K562 (cell line): ENCODE data around the gene NUP210. TPM values are rescaled to one million over a fixed set of nuclear protein-coding genes. Genes with fewer than 3 reads are reported as not detected.
A peak's percentile ranks its signal among the peaks of the same experiment; 100 is the strongest.

Experiments used
- ARID3A ChIP-seq: IDR thresholded peaks from 2 replicates; pipeline ENCODE4 v1.6.1; 2012; ENCODE audit warnings: low read depth, low read length, improper control_type of control experiment, borderline replicate concordance
- BCOR ChIP-seq: fragments of 450-650 bp; IDR thresholded peaks from 2 replicates; pipeline ENCODE4 v1.6.1; 2016
- BMI1 ChIP-seq: fragments of 150-350 bp; IDR thresholded peaks from 2 replicates; pipeline ENCODE4 v1.6.1; 2014; ENCODE audit warnings: low read length
- EP300 ChIP-seq: IDR thresholded peaks from 2 replicates; pipeline ENCODE4 v1.6.1; 2012; ENCODE audit warnings: low read length, improper control_type of control experiment
- EZH2 ChIP-seq: IDR thresholded peaks from 2 replicates; pipeline ENCODE4 v1.6.1; 2012; ENCODE audit warnings: low read depth, mild to moderate bottlenecking, inconsistent platforms, low read length, borderline replicate concordance
- HSF4 ChIP-seq: fragments of 250-450 bp; sonication (Bioruptor Pico); IDR thresholded peaks from 2 replicates; pipeline ENCODE4 v2.1.2; 2022; ENCODE audit warnings: mild to moderate bottlenecking, moderate library complexity, borderline replicate concordance
- IRF1 ChIP-seq: sonication (generic); formaldehyde crosslinking; IDR thresholded peaks from 2 replicates; pipeline ENCODE4 v1.8.0; 2022; ENCODE audit warnings: missing genetic modification reagents, mild to moderate bottlenecking, borderline replicate concordance
- L3MBTL2 ChIP-seq: fragments of 450-650 bp; IDR thresholded peaks from 2 replicates; pipeline ENCODE4 v1.6.1; 2016; ENCODE audit warnings: mild to moderate bottlenecking, moderate library complexity
- MEF2D ChIP-seq: conservative IDR thresholded peaks from 2 replicates; pipeline ENCODE4 v1.6.1; 2016; ENCODE audit warnings: low read depth, missing genetic modification characterization, missing compliant biosample characterization
- TAF1 ChIP-seq: IDR thresholded peaks from 2 replicates; pipeline ENCODE4 v1.6.1; 2011; ENCODE audit warnings: mild to moderate bottlenecking, low read length, moderate library complexity; ENCODE audit not compliant: insufficient read depth, control insufficient read depth, severe bottlenecking; ENCODE audit errors: extremely low read depth
- TAL1 ChIP-seq: fragments of 450-650 bp; IDR thresholded peaks from 2 replicates; pipeline ENCODE4 v1.6.1; 2016; ENCODE audit warnings: mild to moderate bottlenecking
- ZBTB7A ChIP-seq: IDR thresholded peaks from 2 replicates; pipeline ENCODE4 v1.6.1; 2011; ENCODE audit warnings: low read depth, mild to moderate bottlenecking, low read length, moderate library complexity, borderline replicate concordance; ENCODE audit not compliant: control insufficient read depth
- ZFPM2 ChIP-seq: fragments of 250-450 bp; sonication (Bioruptor Pico); IDR thresholded peaks from 2 replicates; pipeline ENCODE4 v1.5.1; 2022; ENCODE audit warnings: mild to moderate bottlenecking
- ZNF561 ChIP-seq: fragments of 450-650 bp; formaldehyde crosslinking; conservative IDR thresholded peaks from 2 replicates; pipeline ENCODE4 v1.4.0; 2020; ENCODE audit warnings: mild to moderate bottlenecking, moderate library complexity
- ZNF592 ChIP-seq: fragments of 450-650 bp; IDR thresholded peaks from 2 replicates; pipeline ENCODE4 v1.6.1; 2017; ENCODE audit warnings: antibody characterized with exemption, mild to moderate bottlenecking
- polyA plus RNA-seq, 8 experiments: library from polyadenylated mRNA; depleted of rRNA in 4 of 8; stranded (reverse) in 5 of 8; unstranded in 3 of 8; fragments of >200 nt; fragmentation: Nextera tagmentation in 2 of 8; fragmentation: Illumina TruSeq in 1 of 8; extraction: Ambion mirVana in 2 of 8; extraction: Trizol in 1 of 8; gene quantifications; 2 replicates each; pipeline versions ENCODE4 v1.2.1 to v1.2.3, GENCODE V29; 2011 to 2014; ENCODE audit warnings: inconsistent platforms in 1 of 8, missing spikeins in 1 of 8
- total RNA-seq, 7 experiments: library from RNA; depleted of rRNA in 6 of 7; stranded (reverse); fragments of >200 nt in 6 of 7; fragmentation: Illumina TruSeq in 2 of 7; extraction: Trizol in 2 of 7; gene quantifications; 2 replicates each; pipeline versions ENCODE4 v1.2.1 to v1.2.3, GENCODE V29; 2011 to 2021; ENCODE audit warnings: low replicate concordance in 1 of 7
- TF ChIP-seq, protein P1 (sequence below): fragments of 250-450 bp; sonication (Bioruptor Pico); IDR thresholded peaks from 2 replicates; pipeline ENCODE4 v1.8.0; 2021; ENCODE audit warnings: mild to moderate bottlenecking, moderate library complexity
- TF ChIP-seq, protein P2 (sequence below): fragments of 450-650 bp; IDR thresholded peaks from 2 replicates; pipeline ENCODE4 v1.6.1; 2016; ENCODE audit warnings: missing biosample characterization, missing genetic modification characterization

NUP210 gene
- total and polyA plus RNA-seq, 9 of the 15 experiments (the other 6 are each of a cell fraction or from before 2014, with no cell fraction given) = 1.2 to 138 (median 44.0) TPM

DNA sequence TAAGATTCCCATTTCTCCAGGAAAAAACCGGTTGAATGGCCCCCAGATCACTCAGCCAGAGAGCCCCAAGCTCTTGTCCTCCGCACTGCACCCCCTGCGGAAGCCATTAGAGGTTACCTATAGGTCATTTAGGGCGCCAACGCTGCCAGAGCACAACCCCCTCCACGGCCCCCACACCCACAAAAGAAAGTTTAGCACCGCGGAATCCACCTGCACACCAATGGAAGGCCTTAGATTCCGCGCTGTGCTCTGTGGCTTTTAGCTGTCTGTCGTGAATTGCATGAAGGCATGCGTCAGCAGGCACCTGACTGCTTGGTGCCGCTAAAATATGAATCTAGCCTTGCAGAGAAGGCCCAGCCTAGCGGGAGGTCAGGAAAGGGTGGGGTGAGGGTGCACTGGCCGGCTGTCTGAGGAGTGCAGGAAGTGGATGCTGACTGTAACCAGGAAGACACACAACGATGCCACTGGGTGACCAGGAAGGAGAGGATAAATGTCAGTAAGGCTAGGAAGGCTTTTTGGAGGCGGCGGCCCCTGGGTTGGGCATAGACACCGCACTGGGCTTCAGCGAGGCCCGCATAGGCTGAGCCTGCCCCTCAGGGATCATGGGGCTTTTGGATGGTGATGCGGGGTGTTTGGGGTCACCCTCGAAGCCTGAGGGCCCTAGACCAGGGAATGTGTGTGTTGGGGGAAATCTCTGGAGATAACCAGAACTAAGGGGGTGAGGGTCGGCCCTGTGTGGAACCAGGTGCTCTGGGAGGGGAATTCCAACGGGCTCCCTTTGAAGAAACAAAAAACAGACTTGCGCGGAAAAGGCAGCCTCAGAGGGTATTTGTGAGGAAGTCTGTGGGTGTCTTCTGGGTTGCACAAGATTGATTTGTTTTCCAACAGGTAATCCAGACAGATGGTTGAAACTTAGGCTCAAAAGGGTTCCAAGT lies 976 bp upstream of the NUP210 start (continued):
- TF ChIP-seq IRF1 (CRISPR knock-in tag) = no peak
- peak; percentile 97 for TF ChIP-seq ZNF592
- peak; percentile 27 for TF ChIP-seq TAF1
- no peak for TF ChIP-seq EZH2
- peak; percentile 72 for TF ChIP-seq BCOR
- TF ChIP-seq HSF4 (CRISPR knock-in tag) = peak; percentile 74; the same call in 1 of the 2 replicates
- peak; percentile 7; the same call in 1 of the 2 replicates for TF ChIP-seq EP300
- TF ChIP-seq BMI1 = no peak
- TF ChIP-seq MEF2D (tag) = 0 out of 2 replicates have a peak, but pooled peaks have one; percentile 38
- TF ChIP-seq ZBTB7A = peak; percentile 15
- TF ChIP-seq L3MBTL2 = peak; percentile 96
- no peak for TF ChIP-seq TAL1
- no peak for TF ChIP-seq ARID3A
- TF ChIP-seq ZNF561 = no peak
- peak; percentile 24; the same call in 1 of the 2 replicates for TF ChIP-seq ZFPM2
- TF ChIP-seq, protein P1, sequence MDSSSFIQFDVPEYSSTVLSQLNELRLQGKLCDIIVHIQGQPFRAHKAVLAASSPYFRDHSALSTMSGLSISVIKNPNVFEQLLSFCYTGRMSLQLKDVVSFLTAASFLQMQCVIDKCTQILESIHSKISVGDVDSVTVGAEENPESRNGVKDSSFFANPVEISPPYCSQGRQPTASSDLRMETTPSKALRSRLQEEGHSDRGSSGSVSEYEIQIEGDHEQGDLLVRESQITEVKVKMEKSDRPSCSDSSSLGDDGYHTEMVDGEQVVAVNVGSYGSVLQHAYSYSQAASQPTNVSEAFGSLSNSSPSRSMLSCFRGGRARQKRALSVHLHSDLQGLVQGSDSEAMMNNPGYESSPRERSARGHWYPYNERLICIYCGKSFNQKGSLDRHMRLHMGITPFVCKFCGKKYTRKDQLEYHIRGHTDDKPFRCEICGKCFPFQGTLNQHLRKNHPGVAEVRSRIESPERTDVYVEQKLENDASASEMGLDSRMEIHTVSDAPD (CRISPR knock-in tag) = no peak; the same call in 1 of the 2 replicates
- TF ChIP-seq, protein P2, sequence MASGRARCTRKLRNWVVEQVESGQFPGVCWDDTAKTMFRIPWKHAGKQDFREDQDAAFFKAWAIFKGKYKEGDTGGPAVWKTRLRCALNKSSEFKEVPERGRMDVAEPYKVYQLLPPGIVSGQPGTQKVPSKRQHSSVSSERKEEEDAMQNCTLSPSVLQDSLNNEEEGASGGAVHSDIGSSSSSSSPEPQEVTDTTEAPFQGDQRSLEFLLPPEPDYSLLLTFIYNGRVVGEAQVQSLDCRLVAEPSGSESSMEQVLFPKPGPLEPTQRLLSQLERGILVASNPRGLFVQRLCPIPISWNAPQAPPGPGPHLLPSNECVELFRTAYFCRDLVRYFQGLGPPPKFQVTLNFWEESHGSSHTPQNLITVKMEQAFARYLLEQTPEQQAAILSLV (tag) = 0 out of 2 replicates have a peak, but pooled peaks have one; percentile 46
